Measurements from ENCODE around the gene POC1A.
A peak's percentile ranks its signal among the peaks of the same experiment; 100 is the strongest.

The POC1A gene

DNA sequence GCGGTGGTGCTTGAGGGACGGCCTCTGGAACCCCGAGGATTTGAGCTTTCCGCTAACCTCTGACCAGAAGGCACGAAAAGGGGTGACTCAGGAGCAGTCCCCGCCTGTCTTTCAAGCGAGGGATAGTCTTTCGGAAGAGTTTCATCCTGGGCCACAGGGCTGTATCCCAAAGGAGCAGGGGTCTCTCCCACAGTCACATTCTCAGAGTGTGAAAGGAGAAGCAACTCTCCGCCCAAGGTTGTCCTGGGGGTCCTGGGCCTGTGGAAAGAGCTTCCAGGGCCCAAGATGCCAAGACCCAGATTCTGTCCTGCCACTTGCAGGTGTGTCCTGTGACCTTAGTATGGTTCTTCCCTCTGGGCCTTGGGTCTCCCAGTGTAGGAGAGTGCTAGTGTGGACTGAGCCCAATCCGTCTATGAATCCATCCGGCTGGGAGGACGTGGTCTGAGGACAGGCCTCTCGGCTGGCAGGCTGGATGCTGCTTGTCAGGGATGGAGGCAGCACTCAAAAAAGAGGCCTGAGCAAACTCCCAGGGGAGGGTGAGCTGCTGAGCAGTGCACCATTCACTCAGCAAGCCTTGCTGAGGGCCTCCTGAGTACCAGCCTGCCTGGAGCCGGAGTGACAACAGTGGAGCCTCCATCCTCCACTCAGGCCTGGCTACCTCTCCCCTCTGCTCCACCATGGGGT lies 96.3 kb downstream of the POC1A start:
- in situ Hi-C loops (cut with MboI; ENCODE audit: low sequenced_read_pairs, unreplicated experiment): no loop called here
- no peak for TF ChIP-seq CTCF (IDR thresholded peaks at IDR 0.05; ENCODE audit: borderline replicate concordance, control extremely low read depth, extremely low read depth, insufficient read depth, missing control alignments)
- DNase-seq (ENCODE audit: low spot score): no peak

GRCh38 chr3:52056968-52057811 lies 97.0 kb downstream of the POC1A start:
- peak; percentile 99 for DNase-seq (ENCODE audit: low spot score)
- no peak for TF ChIP-seq CTCF (IDR thresholded peaks at IDR 0.05; ENCODE audit: borderline replicate concordance, control extremely low read depth, extremely low read depth, insufficient read depth, missing control alignments)
- in situ Hi-C loops (cut with MboI; ENCODE audit: low sequenced_read_pairs, unreplicated experiment): no loop called here

- peak; percentile 85 for DNase-seq (ENCODE audit: low spot score)
- no peak for TF ChIP-seq CTCF (IDR thresholded peaks at IDR 0.05; ENCODE audit: borderline replicate concordance, control extremely low read depth, extremely low read depth, insufficient read depth, missing control alignments)
- in situ Hi-C loops (cut with MboI; ENCODE audit: low sequenced_read_pairs, unreplicated experiment): no loop called here
Measured at GRCh38 chr3:52056521-52056967, 97.7 kb downstream of the POC1A start, which contains the start of gene DUSP7. Gene DUSP7 (minus strand): TSS chr3:52056571. CDS start chr3:52056366, 205 bp downstream.

- no peak for TF ChIP-seq CTCF (IDR thresholded peaks at IDR 0.05; ENCODE audit: borderline replicate concordance, control extremely low read depth, extremely low read depth, insufficient read depth, missing control alignments)
- in situ Hi-C loops (cut with MboI; ENCODE audit: low sequenced_read_pairs, unreplicated experiment): no loop called here
- DNase-seq (ENCODE audit: low spot score): peak; percentile 72
Measured at GRCh38 chr3:52055537-52056351, 98.5 kb downstream of the POC1A start.

DNA sequence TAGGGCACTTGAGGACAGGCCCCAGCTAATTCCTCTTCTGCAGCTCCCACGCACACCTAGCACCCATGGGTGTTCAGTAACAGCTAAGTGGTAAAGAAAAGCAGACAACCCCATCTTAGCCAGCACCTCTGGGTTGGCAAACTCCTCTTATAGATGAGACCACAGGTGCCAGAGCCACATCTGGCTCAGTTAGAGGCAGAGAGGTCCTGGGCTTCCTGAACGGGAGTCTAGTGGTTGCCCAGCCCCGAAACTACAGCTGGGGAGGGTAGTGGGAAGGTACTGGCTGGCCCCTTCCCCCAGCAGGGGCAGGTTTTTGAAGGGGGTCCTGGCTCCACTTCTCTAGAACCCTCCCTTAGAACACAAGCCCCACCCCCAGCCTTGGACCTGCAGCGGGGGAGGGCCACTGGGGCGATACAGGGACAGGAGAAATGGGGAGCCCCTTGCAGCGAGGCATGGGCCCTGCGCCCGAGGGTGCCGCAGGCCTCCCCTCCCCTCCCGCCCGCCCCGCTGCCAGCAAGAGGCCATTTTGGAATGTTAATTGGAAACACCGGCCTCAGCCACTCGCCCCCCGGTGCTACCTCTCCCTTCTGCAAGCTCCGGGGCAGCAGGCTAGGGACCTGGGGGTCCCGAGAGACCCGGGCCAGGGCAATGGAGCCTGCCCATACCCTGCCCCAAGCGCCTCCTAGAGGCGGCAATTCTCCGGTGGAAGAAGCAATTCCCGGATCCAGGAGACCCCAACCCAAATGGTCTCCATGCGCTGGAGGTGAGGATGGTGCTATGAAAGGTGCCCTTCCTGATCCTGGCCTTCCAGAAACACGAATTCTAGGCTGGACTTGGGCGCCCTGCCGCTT lies 99.3 kb downstream of the POC1A start:
- in situ Hi-C loops (cut with MboI; ENCODE audit: low sequenced_read_pairs, unreplicated experiment): no loop called here
- DNase-seq (ENCODE audit: low spot score): no peak
- TF ChIP-seq CTCF (IDR thresholded peaks at IDR 0.05; ENCODE audit: borderline replicate concordance, control extremely low read depth, extremely low read depth, insufficient read depth, missing control alignments): peak; percentile 25
